SK-N-SH treated with all-trans-retinoic acid at 6 μM for 48 hours (cell line): ENCODE data around the gene FAM237A.

Experiments used
- OSR1 ChIP-seq: fragments of 250-450 bp; sonication (Bioruptor Pico); IDR thresholded peaks from 2 replicates; pipeline ENCODE4 v1.8.0; 2022; ENCODE audit warnings: moderate library complexity, mild to moderate bottlenecking, inconsistent platforms
- RARB ChIP-seq: fragments of 250-450 bp; sonication (Bioruptor Pico); IDR thresholded peaks from 2 replicates; pipeline ENCODE4 v1.8.0; 2021; ENCODE audit warnings: mild to moderate bottlenecking, moderate library complexity
- SNAI2 ChIP-seq: fragments of 250-450 bp; sonication (Bioruptor Pico); IDR thresholded peaks from 2 replicates; pipeline ENCODE4 v1.5.0; 2020; ENCODE audit warnings: mild to moderate bottlenecking, moderate library complexity
- ZFP3 ChIP-seq: fragments of 250-450 bp; sonication (Bioruptor Pico); IDR thresholded peaks from 2 replicates; pipeline ENCODE4 v1.5.0; 2020; ENCODE audit warnings: mild to moderate bottlenecking, moderate library complexity
- ZFP30 ChIP-seq: fragments of 450-650 bp; formaldehyde crosslinking; IDR thresholded peaks from 2 replicates; pipeline ENCODE4 v1.5.0; 2022; ENCODE audit warnings: mild to moderate bottlenecking, moderate library complexity
- ZNF70 ChIP-seq: fragments of 450-650 bp; formaldehyde crosslinking; IDR thresholded peaks from 2 replicates; pipeline ENCODE4 v1.5.0; 2020; ENCODE audit warnings: mild to moderate bottlenecking, moderate library complexity

DNA sequence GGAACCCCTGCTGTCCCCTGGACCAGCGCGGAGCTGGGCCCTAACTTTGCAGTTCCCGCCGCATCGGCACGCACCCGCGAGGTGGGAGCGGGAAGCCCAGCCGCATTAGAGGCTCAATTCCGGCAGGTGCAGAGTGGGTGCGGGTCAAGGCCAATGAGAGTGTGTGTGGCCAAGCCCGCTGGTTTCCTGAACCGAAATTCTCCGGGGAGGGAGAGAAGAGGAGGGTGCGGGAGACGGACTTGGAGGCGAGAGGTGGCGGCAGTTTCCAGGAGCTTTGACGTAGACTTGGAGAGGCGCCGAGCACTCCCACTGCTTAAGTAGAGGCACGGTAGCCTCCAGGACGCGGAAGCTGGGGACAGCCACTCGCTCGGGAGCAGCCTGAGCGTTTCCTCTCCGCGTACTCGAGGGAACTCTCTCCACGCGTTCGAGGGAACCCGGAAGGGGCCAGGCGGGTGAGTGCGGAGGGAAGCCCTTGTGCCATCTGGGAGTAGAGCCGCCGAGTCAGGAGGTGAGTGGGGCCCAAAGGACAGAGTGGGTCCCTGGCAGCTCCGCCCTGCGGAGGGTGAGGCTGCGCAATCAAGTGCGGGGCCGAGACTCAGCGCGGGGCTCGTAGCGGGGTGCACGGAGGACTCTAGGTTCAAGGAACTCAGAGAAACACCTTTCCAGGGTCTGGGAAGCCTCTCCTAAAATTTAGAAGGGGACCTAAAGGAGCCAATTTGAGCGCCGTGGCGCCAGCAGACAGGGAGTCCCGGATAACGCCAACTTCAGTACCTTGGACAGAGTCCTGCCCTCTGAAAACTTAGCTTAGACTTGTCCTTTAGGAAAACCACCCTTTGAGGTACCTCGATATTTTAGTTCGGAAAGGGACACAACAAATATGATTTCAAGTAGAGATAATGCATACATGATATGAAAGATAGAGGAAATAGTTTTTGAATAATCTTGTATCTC lies at the start of gene FAM237A:
- no peak for TF ChIP-seq RARB (CRISPR knock-in tag)
- no peak for TF ChIP-seq ZFP3 (CRISPR knock-in tag)
- no peak for TF ChIP-seq ZFP30
- TF ChIP-seq SNAI2 (CRISPR knock-in tag): no peak
- TF ChIP-seq ZNF70 (CRISPR knock-in tag): no peak
- TF ChIP-seq OSR1 (CRISPR knock-in tag): no peak
